ENCODE results near the gene TMEM63B. TPM values are rescaled to one million over a fixed set of nuclear protein-coding genes. Genes with fewer than 3 reads are reported as not detected.
"Not testable (repeated sequence)": the region's sequence is repeated elsewhere in the genome, so short reads cannot be mapped to it uniquely, and the experiment has no call there.

Gene TMEM63B
- total RNA-seq, 4 donors from 2014 or later: 73.4 to 91.2 (median 87.7) TPM

GRCh38 chr6:44183783-44184182 lies 56.4 kb downstream of the TMEM63B start:
- intact Hi-C loops (cut with DNase I; ENCODE audit: low total_unique reads): no loop called here
- no peak for DNase-seq (ENCODE audit: low spot score in 2 of 2)
- 74 to 75% methylated on average over 9 of the region's 9 CpGs for WGBS, 2 donors
- TF ChIP-seq POLR2A (IDR thresholded peaks at IDR 0.05): no peak
- TF ChIP-seq, protein P1, sequence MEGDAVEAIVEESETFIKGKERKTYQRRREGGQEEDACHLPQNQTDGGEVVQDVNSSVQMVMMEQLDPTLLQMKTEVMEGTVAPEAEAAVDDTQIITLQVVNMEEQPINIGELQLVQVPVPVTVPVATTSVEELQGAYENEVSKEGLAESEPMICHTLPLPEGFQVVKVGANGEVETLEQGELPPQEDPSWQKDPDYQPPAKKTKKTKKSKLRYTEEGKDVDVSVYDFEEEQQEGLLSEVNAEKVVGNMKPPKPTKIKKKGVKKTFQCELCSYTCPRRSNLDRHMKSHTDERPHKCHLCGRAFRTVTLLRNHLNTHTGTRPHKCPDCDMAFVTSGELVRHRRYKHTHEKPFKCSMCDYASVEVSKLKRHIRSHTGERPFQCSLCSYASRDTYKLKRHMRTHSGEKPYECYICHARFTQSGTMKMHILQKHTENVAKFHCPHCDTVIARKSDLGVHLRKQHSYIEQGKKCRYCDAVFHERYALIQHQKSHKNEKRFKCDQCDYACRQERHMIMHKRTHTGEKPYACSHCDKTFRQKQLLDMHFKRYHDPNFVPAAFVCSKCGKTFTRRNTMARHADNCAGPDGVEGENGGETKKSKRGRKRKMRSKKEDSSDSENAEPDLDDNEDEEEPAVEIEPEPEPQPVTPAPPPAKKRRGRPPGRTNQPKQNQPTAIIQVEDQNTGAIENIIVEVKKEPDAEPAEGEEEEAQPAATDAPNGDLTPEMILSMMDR (IDR thresholded peaks at IDR 0.05): no peak
- H3K4me3 ChIP-seq (ENCODE audit: low read depth, poor library complexity, severe bottlenecking): no peak overlapping the region

DNA sequence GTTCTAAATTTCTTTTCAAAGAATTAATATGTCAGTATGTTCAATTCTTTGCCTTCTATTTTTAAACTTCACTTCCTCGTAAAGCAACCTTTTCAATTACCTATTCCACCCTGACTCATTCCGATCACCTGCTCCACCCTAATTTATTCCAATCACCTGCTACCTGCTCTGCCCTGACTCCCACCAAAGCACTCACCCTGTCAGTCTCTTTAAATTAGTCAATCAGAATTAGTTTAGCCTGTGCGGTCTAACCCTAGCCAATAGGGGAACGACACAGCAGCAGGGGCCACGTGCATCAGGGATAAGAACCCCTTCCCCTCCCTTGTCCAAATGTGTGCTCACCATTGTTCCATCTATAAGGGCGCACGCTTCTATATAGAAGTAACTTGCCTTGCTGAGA lies 58.0 kb downstream of the TMEM63B start:
- H3K4me3 ChIP-seq (ENCODE audit: low read depth, poor library complexity, severe bottlenecking); intact Hi-C loops (cut with DNase I; ENCODE audit: low total_unique reads); DNase-seq (ENCODE audit: low spot score in 2 of 2): not testable (repeated sequence)
- WGBS, 2 donors: 68 to 72% methylated on average over 7 of the region's 7 CpGs

DNA sequence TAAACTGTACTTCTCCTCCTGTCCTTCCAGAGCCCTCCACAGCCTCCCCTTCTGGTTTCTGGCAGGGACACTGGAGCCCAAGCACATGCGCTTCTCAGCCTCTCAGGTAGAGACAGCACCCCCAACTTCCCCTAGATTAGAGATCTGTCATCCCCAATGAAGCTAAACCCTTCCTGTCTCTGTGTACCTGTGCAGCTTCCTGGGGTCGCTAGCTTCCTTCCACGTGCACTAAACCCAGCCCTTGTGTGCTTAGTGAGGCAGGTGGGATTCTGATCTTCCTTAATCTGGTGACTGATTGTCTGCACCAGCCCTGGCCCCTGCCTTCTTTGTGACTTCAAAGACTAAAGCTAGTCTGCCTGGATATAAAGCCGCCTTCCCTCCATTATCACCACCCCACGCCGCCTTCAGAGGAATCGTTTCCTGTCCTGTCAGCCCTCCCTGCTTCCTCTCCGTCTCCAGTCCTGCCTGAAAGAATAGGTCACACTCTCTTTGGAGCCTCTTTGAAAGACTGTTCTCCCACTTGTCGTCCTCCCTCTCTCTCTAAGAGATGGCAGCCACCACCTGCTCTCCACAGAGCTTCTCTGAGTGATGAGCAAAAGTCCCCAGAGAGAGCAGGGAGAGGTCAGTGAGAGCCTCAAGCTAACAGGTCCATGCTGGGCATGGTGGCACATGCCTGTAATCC lies 58.7 kb downstream of the TMEM63B start:
- intact Hi-C loops (cut with DNase I; ENCODE audit: low total_unique reads): no loop called here
- no peak for DNase-seq (ENCODE audit: low spot score in 2 of 2)
- no peak for TF ChIP-seq POLR2A (IDR thresholded peaks at IDR 0.05)
- TF ChIP-seq, protein P1 (IDR thresholded peaks at IDR 0.05): no peak
- no peak overlapping the region for H3K4me3 ChIP-seq (ENCODE audit: low read depth, poor library complexity, severe bottlenecking)
- WGBS, 2 donors: 64 to 66% methylated on average over 9 of the region's 9 CpGs

DNA sequence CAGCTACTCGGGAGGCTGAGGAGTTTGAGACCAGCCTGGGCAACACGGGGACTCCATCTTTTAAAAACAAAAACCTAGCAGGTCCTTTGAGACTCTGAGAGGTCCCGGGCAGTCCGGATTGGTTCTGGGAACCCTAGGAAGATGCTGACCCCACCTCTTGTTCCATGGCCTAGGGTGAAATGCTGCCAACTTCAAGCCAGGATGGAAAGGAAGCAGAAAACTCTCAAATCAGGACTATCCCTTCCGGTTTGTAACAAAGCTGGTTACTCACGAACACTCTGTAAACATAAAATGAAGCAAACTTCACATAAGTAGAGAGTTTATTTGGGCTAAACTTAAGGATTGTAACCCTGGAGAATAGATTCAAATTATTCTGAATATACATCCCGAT lies 59.3 kb downstream of the TMEM63B start:
- WGBS, 2 donors: 71 to 77% methylated on average over 7 of the region's 7 CpGs
- no peak for DNase-seq (ENCODE audit: low spot score in 2 of 2)
- intact Hi-C loops (cut with DNase I; ENCODE audit: low total_unique reads): no loop called here
- no peak overlapping the region for H3K4me3 ChIP-seq (ENCODE audit: low read depth, poor library complexity, severe bottlenecking)
- TF ChIP-seq, protein P1 (IDR thresholded peaks at IDR 0.05): no peak
- no peak for TF ChIP-seq POLR2A (IDR thresholded peaks at IDR 0.05)

DNA sequence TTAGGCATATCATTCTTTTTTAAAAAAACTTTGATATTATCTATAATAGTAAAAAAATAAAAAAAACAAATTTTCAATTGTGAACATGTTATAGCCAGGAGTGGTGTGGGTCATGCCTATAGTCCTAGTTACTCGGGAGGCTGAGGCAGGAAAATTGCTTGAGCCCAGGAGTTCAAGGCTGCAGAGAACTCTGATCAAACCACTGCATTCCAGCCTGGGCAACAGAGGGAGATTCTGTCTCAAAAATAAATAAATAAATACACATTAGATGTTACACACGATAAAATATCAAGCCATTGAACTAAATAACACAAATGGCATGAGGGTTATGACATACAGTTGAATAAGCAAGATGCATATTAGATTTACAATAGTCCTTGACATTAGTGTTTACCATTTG lies 61.5 kb downstream of the TMEM63B start:
- DNase-seq (ENCODE audit: low spot score in 2 of 2): no peak
- intact Hi-C loops (cut with DNase I; ENCODE audit: low total_unique reads): no loop called here
- TF ChIP-seq, protein P1 (IDR thresholded peaks at IDR 0.05): no peak
- no peak for TF ChIP-seq POLR2A (IDR thresholded peaks at IDR 0.05)
- 76 to 84% methylated on average over 2 of the region's 2 CpGs for WGBS, 2 donors
- H3K4me3 ChIP-seq (ENCODE audit: low read depth, poor library complexity, severe bottlenecking): no peak overlapping the region

GRCh38 chr6:44189257-44189656 lies 61.9 kb downstream of the TMEM63B start:
- TF ChIP-seq, protein P1 (IDR thresholded peaks at IDR 0.05): no peak
- TF ChIP-seq POLR2A (IDR thresholded peaks at IDR 0.05): no peak
- no peak overlapping the region for H3K4me3 ChIP-seq (ENCODE audit: low read depth, poor library complexity, severe bottlenecking)
- 62 to 80% methylated on average over 2 of the region's 2 CpGs for WGBS, 2 donors
- intact Hi-C loops (cut with DNase I; ENCODE audit: low total_unique reads): no loop called here
- DNase-seq (ENCODE audit: low spot score in 2 of 2): no peak

Data from lower leg skin (tissue), 4 donors.